Testis (tissue), 2 donors: ENCODE measurements around the gene PPIL6.

Experiments
- POLR2A ChIP-seq: fragments of 450-650 bp; IDR thresholded peaks from one replicate; pipeline ENCODE4 v1.6.1; 2017; ENCODE audit warnings: antibody characterized with exemption, mild to moderate bottlenecking, moderate library complexity
- TF ChIP-seq, protein P1 (sequence below), 3 experiments: fragments of 450-650 bp in 2 of 3; fragments of 200-600 bp in 1 of 3; sonication (generic) in 1 of 3; IDR thresholded peaks; one replicate each; pipeline ENCODE4 v1.5.1; 2016 to 2019; ENCODE audit warnings: antibody characterized with exemption in 3 of 3, mild to moderate bottlenecking in 2 of 3, moderate library complexity in 1 of 3

DNA sequence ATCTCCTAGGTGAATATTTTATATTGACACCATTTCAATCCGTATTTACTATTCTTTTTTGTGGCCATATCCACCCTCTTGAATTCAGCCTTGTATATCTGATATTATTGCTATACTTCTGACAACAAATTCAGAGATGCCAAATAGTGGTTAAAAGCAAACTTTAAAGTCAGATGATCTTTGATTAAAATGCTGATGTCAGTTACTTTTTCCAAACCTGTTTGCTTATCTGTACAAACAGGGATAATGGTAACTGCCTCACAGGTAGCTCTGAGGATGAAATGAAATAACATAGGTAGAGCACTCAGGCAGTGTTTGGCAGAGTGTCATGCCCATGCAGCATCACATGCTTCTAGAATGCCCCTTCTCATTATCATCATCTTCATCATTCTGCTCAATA is 19.2 kb downstream of the PPIL6 start:
- TF ChIP-seq, protein P1, sequence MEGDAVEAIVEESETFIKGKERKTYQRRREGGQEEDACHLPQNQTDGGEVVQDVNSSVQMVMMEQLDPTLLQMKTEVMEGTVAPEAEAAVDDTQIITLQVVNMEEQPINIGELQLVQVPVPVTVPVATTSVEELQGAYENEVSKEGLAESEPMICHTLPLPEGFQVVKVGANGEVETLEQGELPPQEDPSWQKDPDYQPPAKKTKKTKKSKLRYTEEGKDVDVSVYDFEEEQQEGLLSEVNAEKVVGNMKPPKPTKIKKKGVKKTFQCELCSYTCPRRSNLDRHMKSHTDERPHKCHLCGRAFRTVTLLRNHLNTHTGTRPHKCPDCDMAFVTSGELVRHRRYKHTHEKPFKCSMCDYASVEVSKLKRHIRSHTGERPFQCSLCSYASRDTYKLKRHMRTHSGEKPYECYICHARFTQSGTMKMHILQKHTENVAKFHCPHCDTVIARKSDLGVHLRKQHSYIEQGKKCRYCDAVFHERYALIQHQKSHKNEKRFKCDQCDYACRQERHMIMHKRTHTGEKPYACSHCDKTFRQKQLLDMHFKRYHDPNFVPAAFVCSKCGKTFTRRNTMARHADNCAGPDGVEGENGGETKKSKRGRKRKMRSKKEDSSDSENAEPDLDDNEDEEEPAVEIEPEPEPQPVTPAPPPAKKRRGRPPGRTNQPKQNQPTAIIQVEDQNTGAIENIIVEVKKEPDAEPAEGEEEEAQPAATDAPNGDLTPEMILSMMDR (IDR thresholded peaks at IDR 0.05): no peak
- TF ChIP-seq POLR2A: no peak
